GM18508 (cell line): ENCODE results near the gene SLC43A3.

Experiments used
- ATAC-seq: cut with Tn5 transposase; IDR thresholded peaks from one replicate; pipeline ENCODE4 v1.9.1; 2021; ENCODE audit warnings: moderate number of reproducible peaks; ENCODE audit not compliant: insufficient read depth, unreplicated experiment

Gene SLC43A3

GRCh38 chr11:57390535-57390934, 36.4 kb downstream of the SLC43A3 start, which contains the start of gene PRG2:
PRG2 (minus strand) TSS chr11:57390650; CDS start chr11:57389944, 706 bp downstream.
- ATAC-seq: no peak

DNA sequence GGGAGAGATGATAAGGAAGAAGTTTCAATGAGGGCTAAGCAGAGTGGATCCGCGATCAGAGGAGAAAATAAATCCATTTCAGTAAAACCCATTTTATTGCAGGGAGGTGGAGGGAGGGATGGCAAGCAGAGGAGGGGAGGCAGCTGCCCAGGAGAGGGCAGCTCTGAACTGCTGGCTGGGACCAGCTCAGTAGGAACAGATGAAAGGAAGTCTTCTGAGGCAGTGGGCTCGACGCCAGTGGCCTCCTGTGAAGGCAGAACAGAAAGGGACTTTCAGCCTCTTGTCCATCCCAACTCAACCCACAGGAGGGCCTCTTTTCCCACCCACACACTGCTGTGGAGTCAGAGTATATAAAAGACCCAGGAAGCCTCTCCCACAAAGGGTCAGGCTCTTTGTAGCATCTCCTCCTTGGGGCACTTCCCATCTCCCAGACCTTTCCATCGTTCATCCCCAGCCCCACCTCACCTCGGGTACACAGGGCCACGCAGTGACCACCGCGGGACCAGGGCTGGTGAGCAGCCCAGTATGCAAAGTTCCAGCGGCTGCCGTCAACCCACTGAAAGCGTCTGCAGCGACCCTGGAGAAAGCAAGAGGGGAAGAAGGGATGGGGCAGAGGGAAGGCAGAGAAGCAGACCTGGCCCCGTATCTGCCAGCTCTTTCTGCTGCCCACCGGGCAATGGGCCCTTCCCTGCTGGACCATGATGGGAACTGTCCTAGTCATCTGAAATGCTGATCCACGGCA, 39.5 kb downstream of the SLC43A3 start:
- ATAC-seq: no peak

DNA sequence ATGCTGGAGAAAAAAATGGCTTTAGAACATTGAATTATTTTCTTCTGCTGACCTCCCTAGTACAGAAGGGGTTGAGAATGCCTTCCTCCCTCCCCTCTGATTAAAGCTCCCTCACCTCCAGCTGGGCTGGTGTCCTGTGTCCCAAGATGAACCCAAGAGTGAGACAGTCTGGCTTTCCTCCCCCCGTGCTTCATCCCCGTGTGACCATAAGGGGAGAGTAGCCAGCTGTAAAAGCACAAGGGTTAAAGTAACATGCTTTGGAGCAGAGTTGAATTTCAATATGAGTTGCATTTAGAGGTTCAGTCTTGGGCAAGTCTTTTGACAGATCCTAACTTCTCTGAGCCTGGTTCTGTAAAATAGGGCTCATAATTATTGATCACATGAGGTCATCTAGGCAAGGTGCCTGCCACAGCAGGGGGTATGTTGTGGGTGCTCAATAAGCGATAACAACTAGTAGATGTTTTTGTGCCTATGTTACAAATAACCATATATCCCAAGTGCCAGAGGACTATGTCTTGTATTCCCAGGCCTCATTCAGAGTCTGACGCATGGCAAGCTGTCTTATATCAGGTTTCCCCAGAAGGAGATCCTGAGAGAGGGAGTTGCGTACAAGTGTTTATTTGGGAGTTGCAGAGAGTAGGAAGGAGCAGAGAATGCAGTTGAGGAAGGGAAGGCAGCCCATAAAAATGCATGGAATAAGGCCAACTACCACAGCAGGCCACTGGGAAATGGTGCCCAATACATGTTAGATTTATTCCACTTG, 40.6 kb downstream of the SLC43A3 start:
- ATAC-seq: no peak

DNA sequence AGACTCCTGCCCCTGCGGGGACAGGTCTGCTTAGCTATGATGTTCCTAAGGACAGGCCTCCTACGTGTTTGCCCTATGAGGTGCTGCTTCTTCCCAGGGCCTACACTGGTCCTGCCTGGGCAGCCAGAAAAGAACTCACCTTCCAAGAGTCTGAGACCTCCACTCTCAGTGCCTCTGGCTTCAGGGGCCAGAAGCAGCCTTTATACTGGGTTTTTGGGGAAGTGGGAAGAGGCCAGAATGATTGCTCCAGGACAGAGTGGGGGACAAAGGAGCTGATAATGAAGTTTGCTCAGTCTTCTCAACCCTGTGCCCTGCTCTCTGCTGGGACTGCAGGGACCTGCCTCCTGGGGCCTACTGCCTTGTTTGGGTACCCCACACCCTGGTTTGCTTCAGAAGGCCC, 45.9 kb downstream of the SLC43A3 start, which contains the start of gene PRG3:
PRG3 (minus strand) TSS at position 176 of the 400 bp plus-strand sequence. CDS start 442 bp downstream, outside the sequence.
- no peak for ATAC-seq

GRCh38 chr11:57379732-57380131, 47.2 kb downstream of the SLC43A3 start:
- no peak for ATAC-seq

DNA sequence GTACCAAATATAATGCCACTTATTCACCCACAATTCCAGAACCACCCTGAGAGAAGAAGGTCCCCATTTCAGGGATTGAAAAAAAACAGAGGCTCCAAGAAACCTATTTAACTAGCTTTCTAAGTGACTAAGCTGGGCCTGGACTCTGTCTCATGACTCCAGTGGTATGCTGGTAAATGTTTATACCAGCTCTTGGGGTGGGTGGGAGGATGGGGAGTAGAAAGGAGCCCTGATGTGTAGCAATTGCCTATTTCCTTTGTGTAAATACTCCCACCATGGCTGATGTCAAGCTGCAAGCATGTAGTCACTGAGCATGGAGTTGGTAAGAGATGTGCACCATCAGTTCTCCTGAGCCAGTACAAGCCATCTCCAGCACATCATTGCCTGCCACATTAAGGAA, 48.7 kb downstream of the SLC43A3 start:
- ATAC-seq: no peak

GRCh38 chr11:57377107-57377506, 49.8 kb downstream of the SLC43A3 start:
- no peak for ATAC-seq

- no peak for ATAC-seq
These were observed 50.5 kb downstream of the SLC43A3 start for GRCh38 chr11:57376095-57377090.

DNA sequence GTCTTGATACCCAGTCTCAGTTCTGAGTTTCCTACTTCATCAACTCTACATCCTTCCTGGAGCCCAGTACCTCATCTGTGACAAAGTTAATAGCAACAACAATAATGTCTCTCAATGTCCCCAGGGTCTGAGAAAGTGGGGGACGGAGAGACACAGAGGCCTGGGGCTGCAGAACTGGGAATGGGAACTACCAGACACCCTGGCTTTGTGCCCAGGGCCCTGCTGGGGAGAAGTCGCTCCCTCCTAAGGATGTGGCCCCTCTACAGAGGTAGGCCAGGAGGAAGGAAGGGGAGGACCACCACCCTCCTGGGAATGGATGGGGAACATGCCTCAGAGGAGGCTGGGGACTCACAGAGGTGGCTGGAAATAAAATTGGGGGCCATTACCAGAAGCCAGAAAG, 51.4 kb downstream of the SLC43A3 start:
- no peak for ATAC-seq

GRCh38 chr11:57374966-57375365, 52.0 kb downstream of the SLC43A3 start:
- no peak for ATAC-seq

GRCh38 chr11:57373146-57373545, 53.8 kb downstream of the SLC43A3 start:
- ATAC-seq: no peak

- ATAC-seq: no peak
These were observed 56.0 kb downstream of the SLC43A3 start for GRCh38 chr11:57370941-57371340.

DNA sequence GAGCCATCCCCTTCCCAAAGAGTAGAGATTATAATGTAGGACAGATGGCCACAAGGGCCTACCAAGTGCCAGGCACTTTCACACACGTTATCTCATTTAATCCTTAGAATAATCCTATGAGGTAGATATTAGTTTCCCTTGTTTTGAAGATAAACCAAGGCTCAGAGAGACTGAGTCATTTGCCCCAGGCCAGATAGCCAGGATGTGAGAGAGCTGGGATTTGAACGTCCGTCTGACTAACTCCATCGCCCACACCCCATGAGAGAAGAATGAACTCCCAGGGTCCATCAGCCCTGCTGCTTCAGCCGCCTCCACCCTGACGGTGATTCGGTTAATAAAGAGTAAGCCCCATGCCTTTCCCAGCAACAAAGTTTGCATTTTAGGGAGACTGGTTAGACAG, 56.7 kb downstream of the SLC43A3 start:
- ATAC-seq: no peak

DNA sequence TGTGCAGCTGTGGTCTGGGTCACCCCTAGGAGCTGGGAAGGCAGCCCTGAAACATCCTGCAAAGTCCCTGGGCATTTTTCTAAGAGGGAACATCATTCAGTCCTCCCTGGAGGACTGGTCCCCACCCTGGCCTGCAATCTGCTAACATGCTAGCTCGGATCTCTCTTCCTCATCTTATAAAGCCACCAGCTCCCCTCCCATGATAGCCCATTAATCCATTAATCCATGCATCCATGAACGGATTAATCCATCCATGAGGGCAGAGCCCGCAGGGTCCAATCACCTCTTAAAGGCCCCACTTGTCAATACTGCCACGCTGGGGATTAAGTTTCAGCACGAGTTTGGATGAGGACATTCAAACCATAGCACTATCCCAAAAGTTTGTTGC, 58.1 kb downstream of the SLC43A3 start:
- no peak for ATAC-seq

GRCh38 chr11:57368106-57368844, 58.6 kb downstream of the SLC43A3 start:
- no peak for ATAC-seq

- ATAC-seq: no peak
These were observed 61.9 kb downstream of the SLC43A3 start for GRCh38 chr11:57364851-57365660.

DNA sequence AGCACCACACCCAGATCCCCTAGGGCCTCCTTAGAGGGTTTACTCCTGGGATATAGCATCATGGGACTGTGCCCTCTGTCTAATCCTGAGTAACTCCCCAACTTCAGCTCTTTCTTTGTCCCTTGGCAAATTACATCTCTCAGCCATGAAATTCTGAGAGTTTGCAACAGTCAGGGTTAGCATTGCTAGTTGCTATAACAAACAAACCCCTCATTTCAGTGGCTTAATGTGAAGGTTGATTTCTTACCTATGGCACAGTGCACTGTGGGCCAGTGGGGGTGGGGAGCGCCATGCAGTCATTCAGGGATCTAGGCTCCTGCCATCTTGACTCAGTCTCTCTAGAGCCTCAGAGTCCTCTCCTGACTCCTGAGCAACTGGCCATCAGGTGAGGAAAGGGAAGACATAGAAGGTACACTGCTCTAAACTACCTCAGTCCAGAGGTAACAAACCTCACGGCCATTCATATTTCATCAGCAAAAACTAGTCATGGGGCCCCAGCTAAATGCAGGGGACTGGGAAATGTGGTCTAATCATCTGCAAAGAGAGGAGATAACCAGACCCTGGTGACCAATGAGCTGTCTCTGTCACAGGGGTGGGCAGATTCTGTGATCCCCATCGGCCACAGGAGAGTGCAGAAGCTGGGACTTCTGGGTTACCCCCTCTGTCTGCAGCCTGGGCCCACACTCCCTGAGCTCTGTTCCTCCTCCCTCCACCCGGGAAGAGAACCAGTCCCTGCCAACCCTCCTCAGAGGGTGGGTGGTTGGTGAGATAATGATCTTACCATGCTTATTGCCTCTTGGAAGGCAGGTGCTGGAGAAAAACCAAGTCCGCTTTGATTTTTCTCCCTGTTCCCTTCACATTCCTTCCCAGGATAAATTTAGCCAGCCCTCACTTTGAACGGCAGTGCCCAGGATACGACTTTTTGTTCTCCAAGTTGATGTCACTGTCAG, 63.5 kb downstream of the SLC43A3 start:
- no peak for ATAC-seq

- no peak for ATAC-seq
These were observed 65.0 kb downstream of the SLC43A3 start for GRCh38 chr11:57361926-57362325.
